GM12878 (cell line): ENCODE measurements around the gene TBC1D1. TPM values are rescaled to one million over a fixed set of nuclear protein-coding genes. Genes with fewer than 3 reads are reported as not detected.

Experiments
- ATAC-seq: fragments of 200-7000 bp; cut with Tn5 transposase; 3 replicates; pipeline ENCODE4 v1.9.1; 2020; ENCODE audit warnings: mild to moderate bottlenecking, moderate library complexity
- BruUV-seq: library from RNA; stranded (reverse); fragments of 400-500 nt; replicated peaks from 2 replicates; lab custom pipeline; 2021; lab: Mats Ljungman, UMichigan
- CTCF ChIA-PET: fragments of 300-600 bp; sonication (Branson Sonifier 250); formaldehyde crosslinking; extraction: SDS; loops from one replicate; lab custom pipeline; 2021; ENCODE audit warnings: inconsistent platforms; lab: Yijun Ruan, JAX
- POLR2A ChIA-PET: fragments of 350-600 bp; formaldehyde crosslinking; extraction: SDS; loops from one replicate; lab custom pipeline; 2021; ENCODE audit warnings: inconsistent platforms; lab: Charles Lee
- RAD21 ChIA-PET: fragments of 300-600 bp; sonication (Branson Sonifier 250); formaldehyde crosslinking; loops from one replicate; lab custom pipeline; 2023; ENCODE audit warnings: antibody characterized with exemption; ENCODE audit not compliant: unreplicated experiment; lab: Charles Lee
- SMC1A ChIA-PET: fragments of 300-600 bp; sonication (Branson Sonifier 250); formaldehyde crosslinking; loops from one replicate; lab custom pipeline; 2023; ENCODE audit not compliant: unreplicated experiment, uncharacterized antibody; lab: Charles Lee
- DNase-seq: peaks from one replicate; pipeline ENCODE4 v3.0.0-alpha.2; 2011; ENCODE audit warnings: low read depth, low spot score
- FAIRE-seq: peaks from 3 replicates; lab custom pipeline; 2011; peaks lifted over from hg19 to GRCh38; lab: Jason Lieb, UNC
- H2AFZ ChIP-seq: 2 replicates; pipeline ENCODE4 v1.6.0; 2011; ENCODE audit warnings: low read depth, low read length, control low read depth; ENCODE audit not compliant: control insufficient read depth
- H3K27ac ChIP-seq: 2 replicates; pipeline ENCODE4 v1.5.1; 2011; ENCODE audit warnings: control low read depth; ENCODE audit not compliant: control insufficient read depth, insufficient read depth
- H3K27me3 ChIP-seq, 2 experiments: replicated peaks in 1 of 2; 2 replicates each; pipeline versions ENCODE4 v1.6.0 to v1.6.1; 2011; ENCODE audit warnings: low read length in 1 of 2; ENCODE audit not compliant: control insufficient read depth in 2 of 2, insufficient read depth in 2 of 2
- H3K36me3 ChIP-seq, 2 experiments: 2 replicates each; pipeline ENCODE4 v1.5.1; 2011; ENCODE audit warnings: low read length in 1 of 2; ENCODE audit not compliant: control insufficient read depth in 2 of 2, insufficient read depth in 2 of 2
- H3K4me1 ChIP-seq: 2 replicates; pipeline ENCODE4 v1.6.1; 2011; ENCODE audit warnings: mild to moderate bottlenecking, low read length, moderate library complexity, mixed read lengths; ENCODE audit not compliant: control insufficient read depth, insufficient read depth
- H3K4me2 ChIP-seq: 2 replicates; pipeline ENCODE4 v1.6.0; 2011; ENCODE audit warnings: control low read depth; ENCODE audit not compliant: control insufficient read depth, insufficient read depth
- H3K4me3 ChIP-seq: fragments of 200-600 bp; sonication (generic); 2 replicates; pipeline ENCODE4 v1.5.1; 2016
- H3K79me2 ChIP-seq: 2 replicates; pipeline ENCODE4 v1.6.0; 2011; ENCODE audit warnings: low read length; ENCODE audit not compliant: control insufficient read depth, insufficient read depth
- H3K9ac ChIP-seq: 2 replicates; pipeline ENCODE4 v1.8.0; 2011; ENCODE audit warnings: low read length, control low read depth, mixed read lengths; ENCODE audit not compliant: control insufficient read depth, insufficient read depth
- H3K9me3 ChIP-seq: replicated peaks from 3 replicates; pipeline ENCODE4 v1.5.1; 2011; ENCODE audit warnings: mild to moderate bottlenecking, low read length; ENCODE audit not compliant: control insufficient read depth, insufficient read depth
- H4K20me1 ChIP-seq: 2 replicates; pipeline ENCODE4 v1.6.0; 2011; ENCODE audit not compliant: control insufficient read depth, insufficient read depth
- BACH1 ChIP-seq: fragments of 450-650 bp; IDR thresholded peaks from 2 replicates; pipeline ENCODE4 v1.6.1; 2017; ENCODE audit warnings: mild to moderate bottlenecking, borderline replicate concordance
- BHLHE40 ChIP-seq, 2 experiments: fragments of 450-650 bp in 1 of 2; IDR thresholded peaks; 2 replicates each; pipeline ENCODE4 v1.6.1; 2011 to 2017; ENCODE audit warnings: low read depth in 2 of 2, borderline replicate concordance in 1 of 2, improper control_type of control experiment in 1 of 2, low read length in 1 of 2, mild to moderate bottlenecking in 1 of 2
- HDGF ChIP-seq: fragments of 450-650 bp; IDR thresholded peaks from 2 replicates; pipeline ENCODE4 v1.6.1; 2016; ENCODE audit warnings: antibody characterized with exemption
- TAF1 ChIP-seq: IDR thresholded peaks from 2 replicates; pipeline ENCODE4 v1.6.1; 2011; ENCODE audit warnings: mild to moderate bottlenecking, low read depth, low read length, borderline replicate concordance
- WGBS: methylation state at CpG from one replicate; pipeline ENCODE4 v1.1.6; 2016; ENCODE audit warnings: low lambda C conversion rate; ENCODE audit not compliant: insufficient replicate concordance, insufficient coverage; ENCODE audit errors: missing lambda C conversion rate; 5-methylcytosine and 5-hydroxymethylcytosine counted together
- in situ Hi-C: fragments of 300-500 bp; cut with MboI; formaldehyde crosslinking; loops from 9 replicates; pipeline ENCODE4 v1.14.3; 2018; ENCODE audit warnings: mixed read lengths
- intact Hi-C: fragments of 100-400 bp; cut with micrococcal nuclease; formaldehyde crosslinking; loops from one replicate; pipeline ENCODE4 v1.14.2; 2022; ENCODE audit not compliant: unreplicated experiment
- polyA plus RNA-seq, 11 experiments: library from polyadenylated mRNA; depleted of rRNA in 4 of 11; unstranded in 6 of 11; stranded (reverse) in 5 of 11; fragments of >200 nt; fragmentation: Nextera tagmentation in 4 of 11; fragmentation: Illumina TruSeq in 1 of 11; extraction: Ambion mirVana in 4 of 11; extraction: Trizol in 1 of 11; gene quantifications; 1 replicate in 1 of 11; 2 replicates in 10 of 11; pipeline versions ENCODE4 v1.2.1 to v1.2.3, GENCODE V29; 2011 to 2016; ENCODE audit warnings: inconsistent platforms in 2 of 11, missing spikeins in 2 of 11, low read depth in 1 of 11
- total RNA-seq, 4 experiments: library from RNA; depleted of rRNA in 3 of 4; stranded (reverse); fragments of >200 nt in 3 of 4; fragmentation: Illumina TruSeq in 1 of 4; extraction: Trizol in 1 of 4; gene quantifications; 2 replicates each; pipeline versions ENCODE4 v1.2.1 to v1.2.3, GENCODE V29; 2013 to 2021
- TF ChIP-seq, protein P1 (sequence below): IDR thresholded peaks from 2 replicates; pipeline ENCODE4 v1.6.1; 2011; ENCODE audit warnings: borderline replicate concordance, low read depth, mild to moderate bottlenecking, moderate library complexity, mixed read lengths, low read length; ENCODE audit not compliant: insufficient read depth; ENCODE audit errors: extremely low read length
- TF ChIP-seq, protein P2 (sequence below): fragments of 450-650 bp; IDR thresholded peaks from 2 replicates; pipeline ENCODE4 v1.6.1; 2018; ENCODE audit warnings: mild to moderate bottlenecking, low read depth, moderate library complexity; ENCODE audit not compliant: partially characterized antibody
- TF ChIP-seq, protein P3 (sequence below): fragments of 450-650 bp; IDR thresholded peaks from 2 replicates; pipeline ENCODE4 v1.6.1; 2017; ENCODE audit warnings: mild to moderate bottlenecking, moderate library complexity

Gene TBC1D1
- total and polyA plus RNA-seq, 10 of the 15 experiments (the other 5 are each of a cell fraction or from before 2014, with no cell fraction given) = 5.3 to 102 (median 57.8) TPM

DNA sequence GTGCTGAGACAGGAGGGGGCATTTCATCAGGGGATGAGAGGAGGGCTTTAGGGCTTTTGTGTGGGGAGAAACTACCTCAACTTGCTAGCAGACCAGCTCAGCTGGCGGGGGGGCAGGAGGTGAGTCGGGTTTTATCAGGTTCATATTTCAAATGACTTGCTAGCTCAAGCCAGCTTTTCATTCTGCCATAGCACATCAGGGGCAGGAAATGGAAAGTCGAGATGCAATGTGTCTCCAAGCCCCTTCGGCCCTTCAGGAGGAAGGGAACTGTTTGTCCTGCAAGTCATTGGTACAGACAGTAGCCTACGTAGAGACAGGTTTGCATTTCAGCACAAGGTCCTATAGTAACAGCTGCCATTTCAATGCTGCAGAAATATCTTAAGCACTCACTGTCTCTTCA, 263.4 kb downstream of the TBC1D1 start:
- ChIA-PET CTCF (no interaction called here), RAD21 (interaction anchor here (1.2 kb wide), 1 partner anchor 13 kb away, joined by 3 read pairs; no protein-coding TSS in a partner anchor), SMC1A (interaction anchor here (0.6 kb wide), 1 partner anchor 21 kb away, joined by 3 read pairs; no protein-coding TSS in a partner anchor), POLR2A (interaction anchor here (1.1 kb wide), 1 partner anchor 215 kb away, joined by 3 read pairs; no protein-coding TSS in a partner anchor)
- ATAC-seq (no peak), FAIRE-seq (no peak), DNase-seq (no peak)
- no peaks in the 10 kb centered on the region; the same call in 1 of the 2 replicates for H3K4me1 ChIP-seq
- no TSS peak for BruUV-seq
- intact Hi-C loops (no loop called here), in situ Hi-C loops (no loop called here)
- no peaks in the 10 kb centered on the region for H3K27me3 ChIP-seq
- TF ChIP-seq HDGF (no peak), BACH1 (no peak), BHLHE40 (IDR thresholded peaks at IDR 0.05; ENCODE audit: borderline replicate concordance in 1 of 2, low read depth in 2 of 2, low read length in 1 of 2) (no peak), TAF1 (no peak)
- TF ChIP-seq, protein P1, sequence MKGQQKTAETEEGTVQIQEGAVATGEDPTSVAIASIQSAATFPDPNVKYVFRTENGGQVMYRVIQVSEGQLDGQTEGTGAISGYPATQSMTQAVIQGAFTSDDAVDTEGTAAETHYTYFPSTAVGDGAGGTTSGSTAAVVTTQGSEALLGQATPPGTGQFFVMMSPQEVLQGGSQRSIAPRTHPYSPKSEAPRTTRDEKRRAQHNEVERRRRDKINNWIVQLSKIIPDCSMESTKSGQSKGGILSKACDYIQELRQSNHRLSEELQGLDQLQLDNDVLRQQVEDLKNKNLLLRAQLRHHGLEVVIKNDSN = no peak
- TF ChIP-seq, protein P2, sequence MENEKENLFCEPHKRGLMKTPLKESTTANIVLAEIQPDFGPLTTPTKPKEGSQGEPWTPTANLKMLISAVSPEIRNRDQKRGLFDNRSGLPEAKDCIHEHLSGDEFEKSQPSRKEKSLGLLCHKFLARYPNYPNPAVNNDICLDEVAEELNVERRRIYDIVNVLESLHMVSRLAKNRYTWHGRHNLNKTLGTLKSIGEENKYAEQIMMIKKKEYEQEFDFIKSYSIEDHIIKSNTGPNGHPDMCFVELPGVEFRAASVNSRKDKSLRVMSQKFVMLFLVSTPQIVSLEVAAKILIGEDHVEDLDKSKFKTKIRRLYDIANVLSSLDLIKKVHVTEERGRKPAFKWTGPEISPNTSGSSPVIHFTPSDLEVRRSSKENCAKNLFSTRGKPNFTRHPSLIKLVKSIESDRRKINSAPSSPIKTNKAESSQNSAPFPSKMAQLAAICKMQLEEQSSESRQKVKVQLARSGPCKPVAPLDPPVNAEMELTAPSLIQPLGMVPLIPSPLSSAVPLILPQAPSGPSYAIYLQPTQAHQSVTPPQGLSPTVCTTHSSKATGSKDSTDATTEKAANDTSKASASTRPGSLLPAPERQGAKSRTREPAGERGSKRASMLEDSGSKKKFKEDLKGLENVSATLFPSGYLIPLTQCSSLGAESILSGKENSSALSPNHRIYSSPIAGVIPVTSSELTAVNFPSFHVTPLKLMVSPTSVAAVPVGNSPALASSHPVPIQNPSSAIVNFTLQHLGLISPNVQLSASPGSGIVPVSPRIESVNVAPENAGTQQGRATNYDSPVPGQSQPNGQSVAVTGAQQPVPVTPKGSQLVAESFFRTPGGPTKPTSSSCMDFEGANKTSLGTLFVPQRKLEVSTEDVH = no peak
- TF ChIP-seq, protein P3, sequence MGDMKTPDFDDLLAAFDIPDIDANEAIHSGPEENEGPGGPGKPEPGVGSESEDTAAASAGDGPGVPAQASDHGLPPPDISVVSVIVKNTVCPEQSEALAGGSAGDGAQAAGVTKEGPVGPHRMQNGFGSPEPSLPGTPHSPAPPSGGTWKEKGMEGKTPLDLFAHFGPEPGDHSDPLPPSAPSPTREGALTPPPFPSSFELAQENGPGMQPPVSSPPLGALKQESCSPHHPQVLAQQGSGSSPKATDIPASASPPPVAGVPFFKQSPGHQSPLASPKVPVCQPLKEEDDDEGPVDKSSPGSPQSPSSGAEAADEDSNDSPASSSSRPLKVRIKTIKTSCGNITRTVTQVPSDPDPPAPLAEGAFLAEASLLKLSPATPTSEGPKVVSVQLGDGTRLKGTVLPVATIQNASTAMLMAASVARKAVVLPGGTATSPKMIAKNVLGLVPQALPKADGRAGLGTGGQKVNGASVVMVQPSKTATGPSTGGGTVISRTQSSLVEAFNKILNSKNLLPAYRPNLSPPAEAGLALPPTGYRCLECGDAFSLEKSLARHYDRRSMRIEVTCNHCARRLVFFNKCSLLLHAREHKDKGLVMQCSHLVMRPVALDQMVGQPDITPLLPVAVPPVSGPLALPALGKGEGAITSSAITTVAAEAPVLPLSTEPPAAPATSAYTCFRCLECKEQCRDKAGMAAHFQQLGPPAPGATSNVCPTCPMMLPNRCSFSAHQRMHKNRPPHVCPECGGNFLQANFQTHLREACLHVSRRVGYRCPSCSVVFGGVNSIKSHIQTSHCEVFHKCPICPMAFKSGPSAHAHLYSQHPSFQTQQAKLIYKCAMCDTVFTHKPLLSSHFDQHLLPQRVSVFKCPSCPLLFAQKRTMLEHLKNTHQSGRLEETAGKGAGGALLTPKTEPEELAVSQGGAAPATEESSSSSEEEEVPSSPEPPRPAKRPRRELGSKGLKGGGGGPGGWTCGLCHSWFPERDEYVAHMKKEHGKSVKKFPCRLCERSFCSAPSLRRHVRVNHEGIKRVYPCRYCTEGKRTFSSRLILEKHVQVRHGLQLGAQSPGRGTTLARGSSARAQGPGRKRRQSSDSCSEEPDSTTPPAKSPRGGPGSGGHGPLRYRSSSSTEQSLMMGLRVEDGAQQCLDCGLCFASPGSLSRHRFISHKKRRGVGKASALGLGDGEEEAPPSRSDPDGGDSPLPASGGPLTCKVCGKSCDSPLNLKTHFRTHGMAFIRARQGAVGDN = no peak
- H3K27ac ChIP-seq = no peak overlapping the region
- H3K4me2 ChIP-seq = no peak overlapping the region
- WGBS = 81% methylated on average over 5 of the region's 5 CpGs
- no peaks in the 10 kb centered on the region for H3K36me3 ChIP-seq
- no peaks in the 10 kb centered on the region for H4K20me1 ChIP-seq
- H3K9me3 ChIP-seq = no peaks in the 10 kb centered on the region
- H3K79me2 ChIP-seq = no peaks in the 10 kb centered on the region
- H3K4me3 ChIP-seq = no peak overlapping the region
- no peak overlapping the region for H3K9ac ChIP-seq
- no peak overlapping the region; the same call in 1 of the 2 replicates for H2AFZ ChIP-seq
